ENCODE results near the gene RMND1. TPM values are rescaled to one million over a fixed set of nuclear protein-coding genes. Genes with fewer than 3 reads are reported as not detected.
A peak's percentile ranks its signal among the peaks of the same experiment; 100 is the strongest.

RMND1 gene
- total RNA-seq, 2 experiments from 2014 or later: 6.5 to 7.5 TPM

DNA sequence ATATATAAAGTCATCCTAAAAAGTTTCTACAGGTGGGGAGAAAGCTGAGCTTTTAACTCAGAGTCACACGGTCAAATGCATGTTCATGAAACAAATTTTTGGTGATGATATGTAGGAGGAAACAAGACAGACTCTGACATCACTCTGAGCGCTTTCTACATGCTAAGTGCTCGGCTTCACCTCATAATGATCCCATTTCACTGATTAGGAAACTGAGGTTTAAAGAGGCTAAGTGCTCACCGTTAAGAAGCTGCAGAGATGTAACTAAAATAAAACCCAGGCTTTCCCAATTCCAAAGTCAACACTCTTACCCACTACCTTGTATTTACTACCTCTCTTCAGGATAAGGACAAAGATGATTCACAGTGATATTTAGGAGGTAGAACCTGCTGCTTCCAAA lies 4.7 kb downstream of the RMND1 start:
- no peak for DNase-seq
- ATAC-seq (ENCODE audit: poor library complexity): no peak
- TF ChIP-seq, protein P1, sequence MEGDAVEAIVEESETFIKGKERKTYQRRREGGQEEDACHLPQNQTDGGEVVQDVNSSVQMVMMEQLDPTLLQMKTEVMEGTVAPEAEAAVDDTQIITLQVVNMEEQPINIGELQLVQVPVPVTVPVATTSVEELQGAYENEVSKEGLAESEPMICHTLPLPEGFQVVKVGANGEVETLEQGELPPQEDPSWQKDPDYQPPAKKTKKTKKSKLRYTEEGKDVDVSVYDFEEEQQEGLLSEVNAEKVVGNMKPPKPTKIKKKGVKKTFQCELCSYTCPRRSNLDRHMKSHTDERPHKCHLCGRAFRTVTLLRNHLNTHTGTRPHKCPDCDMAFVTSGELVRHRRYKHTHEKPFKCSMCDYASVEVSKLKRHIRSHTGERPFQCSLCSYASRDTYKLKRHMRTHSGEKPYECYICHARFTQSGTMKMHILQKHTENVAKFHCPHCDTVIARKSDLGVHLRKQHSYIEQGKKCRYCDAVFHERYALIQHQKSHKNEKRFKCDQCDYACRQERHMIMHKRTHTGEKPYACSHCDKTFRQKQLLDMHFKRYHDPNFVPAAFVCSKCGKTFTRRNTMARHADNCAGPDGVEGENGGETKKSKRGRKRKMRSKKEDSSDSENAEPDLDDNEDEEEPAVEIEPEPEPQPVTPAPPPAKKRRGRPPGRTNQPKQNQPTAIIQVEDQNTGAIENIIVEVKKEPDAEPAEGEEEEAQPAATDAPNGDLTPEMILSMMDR (IDR thresholded peaks at IDR 0.05): no peak
- no peak overlapping the region for H3K4me3 ChIP-seq (ENCODE audit: low read length)
- Mint-ChIP-seq H3K27ac (no peak overlapping the region), H3K36me3 (ENCODE audit: low read depth) (peaks cover 28% of the 10 kb centered on the region), H3K4me1 (ENCODE audit: low read depth) (peaks cover 49% of the 10 kb centered on the region), H3K27me3 (no peaks in the 10 kb centered on the region), H3K9me3 (no peaks in the 10 kb centered on the region), H3K4me3 (peak overlapping the region; percentile 30)
- H3K36me3 ChIP-seq (ENCODE audit: insufficient read depth, low read length): peaks cover 14% of the 10 kb centered on the region
- H3K9me3 ChIP-seq (ENCODE audit: control insufficient read depth in 1 of 2, insufficient read depth in 1 of 2, low read length in 2 of 2): no peaks in the 10 kb centered on the region
- CTCF ChIA-PET: interaction anchor here (0.8 kb wide), 1 partner anchor 13 kb away, joined by 3 read pairs; no protein-coding TSS in a partner anchor
- peaks cover 7% of the 10 kb centered on the region for H3K4me1 ChIP-seq (ENCODE audit: insufficient read depth, low read length)
- intact Hi-C loops (cut with DNase I, micrococcal nuclease): loop anchor here in 1 of 2 experiments (5.0 to 10.0 kb wide), 2 partner anchors 40 to 678 kb away; no protein-coding TSS in a partner anchor
- H3K27ac ChIP-seq (ENCODE audit: low read depth in 1 of 2, low read length in 2 of 2): no peak overlapping the region
- POLR2A ChIA-PET: no interaction called here
- H3K27me3 ChIP-seq (ENCODE audit: control insufficient read depth in 1 of 2, insufficient read depth in 2 of 2, low read length in 2 of 2): no peaks in the 10 kb centered on the region

DNA sequence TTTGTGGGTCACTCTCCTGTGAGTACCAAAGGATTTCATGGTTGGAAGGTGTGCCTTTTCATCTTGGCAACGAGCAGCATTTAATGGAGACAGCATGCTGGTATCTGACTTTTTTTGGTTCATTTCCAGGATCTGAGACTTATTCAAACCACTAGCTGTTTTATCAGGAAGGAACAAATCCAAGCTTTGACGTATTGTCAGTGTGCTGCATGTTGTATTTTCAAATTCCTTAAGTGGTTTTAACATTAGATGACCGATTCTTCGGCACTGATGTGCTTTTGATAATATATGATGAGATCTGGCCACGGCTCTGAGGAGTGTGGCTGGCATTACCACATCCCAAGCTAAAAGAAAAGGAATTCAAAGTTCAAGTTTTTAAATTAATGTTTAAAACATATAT lies 6.4 kb downstream of the RMND1 start:
- Mint-ChIP-seq H3K27ac (no peak overlapping the region), H3K36me3 (ENCODE audit: low read depth) (peaks cover 21% of the 10 kb centered on the region), H3K9me3 (no peaks in the 10 kb centered on the region), H3K27me3 (no peaks in the 10 kb centered on the region), H3K4me1 (ENCODE audit: low read depth) (peaks cover 51% of the 10 kb centered on the region), H3K4me3 (no peak overlapping the region)
- peaks cover 22% of the 10 kb centered on the region for H3K36me3 ChIP-seq (ENCODE audit: insufficient read depth, low read length)
- ChIA-PET CTCF (no interaction called here), POLR2A (no interaction called here)
- H3K27me3 ChIP-seq (ENCODE audit: control insufficient read depth in 1 of 2, insufficient read depth in 2 of 2, low read length in 2 of 2): no peaks in the 10 kb centered on the region
- TF ChIP-seq, protein P1 (IDR thresholded peaks at IDR 0.05): no peak
- ATAC-seq (ENCODE audit: poor library complexity) (no peak), DNase-seq (no peak)
- no peaks in the 10 kb centered on the region for H3K9me3 ChIP-seq (ENCODE audit: control insufficient read depth in 1 of 2, insufficient read depth in 1 of 2, low read length in 2 of 2)
- H3K27ac ChIP-seq (ENCODE audit: low read depth in 1 of 2, low read length in 2 of 2): no peak overlapping the region
- peaks cover 6% of the 10 kb centered on the region for H3K4me1 ChIP-seq (ENCODE audit: insufficient read depth, low read length)
- intact Hi-C loops (cut with DNase I, micrococcal nuclease): loop anchor here in 1 of 2 experiments (5.0 to 10.0 kb wide), 2 partner anchors 38 to 679 kb away; no protein-coding TSS in a partner anchor
- no peak overlapping the region for H3K4me3 ChIP-seq (ENCODE audit: low read length)

DNA sequence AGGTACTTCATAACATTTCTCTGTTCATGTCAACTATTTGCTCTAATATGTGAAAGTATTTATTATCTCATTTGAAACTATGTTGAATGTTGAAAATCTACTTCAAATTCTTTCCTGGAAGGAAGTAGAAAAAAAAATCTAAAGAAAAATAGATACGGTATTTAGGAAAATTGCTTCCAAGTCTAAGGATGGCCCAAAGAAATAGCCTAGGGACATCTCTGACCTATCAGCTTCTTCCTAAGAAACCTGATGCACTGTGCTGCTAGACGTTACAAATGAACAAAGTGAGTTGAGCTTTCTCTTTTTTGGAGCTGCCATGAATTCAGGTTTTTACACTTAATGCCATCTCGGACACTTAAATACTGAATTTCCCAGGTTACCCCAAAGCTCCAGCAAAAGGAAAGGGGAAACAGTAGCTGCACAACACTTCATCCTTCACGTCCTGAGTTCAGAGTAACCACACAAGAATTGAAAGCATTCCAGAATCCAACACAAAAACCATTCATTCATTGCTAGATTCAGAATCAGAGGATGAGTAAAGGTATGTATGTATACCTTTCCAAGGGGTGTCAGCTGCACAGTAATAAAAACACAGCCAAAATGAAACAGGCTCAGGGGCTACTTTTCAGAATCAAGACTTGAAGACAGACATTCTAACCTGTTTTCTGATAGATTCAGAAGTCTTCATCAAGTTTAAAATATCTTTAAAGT lies 7.9 kb downstream of the RMND1 start:
- peaks cover 21% of the 10 kb centered on the region for H3K36me3 Mint-ChIP-seq (ENCODE audit: low read depth)
- intact Hi-C loops (cut with DNase I, micrococcal nuclease): loop anchor here in 1 of 2 experiments (10.0 kb wide), 1 partner anchor 681 kb away; no protein-coding TSS in a partner anchor
- POLR2A ChIA-PET: no interaction called here
- H3K4me1 Mint-ChIP-seq (ENCODE audit: low read depth): peaks cover 55% of the 10 kb centered on the region
- peaks cover 22% of the 10 kb centered on the region for H3K36me3 ChIP-seq (ENCODE audit: insufficient read depth, low read length)
- H3K27me3 ChIP-seq (ENCODE audit: control insufficient read depth in 1 of 2, insufficient read depth in 2 of 2, low read length in 2 of 2): no peaks in the 10 kb centered on the region
- H3K9me3 ChIP-seq (ENCODE audit: control insufficient read depth in 1 of 2, insufficient read depth in 1 of 2, low read length in 2 of 2): no peaks in the 10 kb centered on the region
- DNase-seq: no peak
- H3K4me3 ChIP-seq (ENCODE audit: low read length): no peak overlapping the region
- H3K4me3 Mint-ChIP-seq: no peak overlapping the region
- no peaks in the 10 kb centered on the region for H3K27me3 Mint-ChIP-seq
- CTCF ChIA-PET: no interaction called here
- ATAC-seq (ENCODE audit: poor library complexity): no peak
- peaks cover 6% of the 10 kb centered on the region for H3K4me1 ChIP-seq (ENCODE audit: insufficient read depth, low read length)
- TF ChIP-seq, protein P1 (IDR thresholded peaks at IDR 0.05): no peak
- H3K9me3 Mint-ChIP-seq: no peaks in the 10 kb centered on the region
- no peak overlapping the region for H3K27ac Mint-ChIP-seq
- no peak overlapping the region for H3K27ac ChIP-seq (ENCODE audit: low read depth in 1 of 2, low read length in 2 of 2)
